ENCODE results near the gene MFNG. TPM values are rescaled to one million over a fixed set of nuclear protein-coding genes. Genes with fewer than 3 reads are reported as not detected.

The MFNG gene
- total RNA-seq, 2 experiments from 2014 or later, result 225 to 235 TPM

DNA sequence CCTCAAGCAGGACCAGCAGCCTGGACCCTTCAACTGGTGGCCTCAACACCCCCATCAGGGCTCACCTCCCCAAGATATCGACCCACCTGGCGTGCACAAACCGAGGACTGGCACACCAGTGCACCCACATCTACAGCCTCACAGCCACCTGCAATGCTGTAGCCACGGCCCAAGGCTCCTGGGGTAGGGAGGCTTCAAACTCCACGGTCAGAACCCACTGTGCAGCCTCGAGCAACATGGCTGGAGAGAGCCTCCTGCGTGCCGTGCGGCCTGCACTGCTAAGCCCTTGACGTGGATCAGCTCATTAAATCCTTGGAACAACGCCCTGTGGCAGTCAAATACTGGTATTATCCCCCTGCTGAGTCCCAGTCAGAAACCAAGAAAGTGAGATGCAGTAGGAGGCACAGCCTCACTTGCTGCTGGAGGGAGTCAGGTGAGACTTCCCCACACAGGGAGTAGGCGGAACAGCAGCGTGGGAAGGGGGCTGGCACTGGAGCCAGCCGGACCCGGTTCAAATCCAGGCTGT, 28.4 kb upstream of the MFNG start:
- H3K27ac ChIP-seq (ENCODE audit: low read depth, low read length, poor library complexity, severe bottlenecking), result no peak overlapping the region
- no peaks in the 10 kb centered on the region for H3K4me1 ChIP-seq (ENCODE audit: insufficient read depth, low read length, poor library complexity, severe bottlenecking)
- no peak for DNase-seq (ENCODE audit: low spot score)
- TF ChIP-seq EZH2phosphoT487 (IDR thresholded peaks at IDR 0.05; ENCODE audit: borderline replicate concordance, low read depth, low read length) (no peak), CTCF (conservative IDR thresholded peaks at IDR 0.05; ENCODE audit: low read length) (no peak)
- intact Hi-C loops (cut with micrococcal nuclease; ENCODE audit: unreplicated experiment), result no loop called here
- no peak overlapping the region for H2AFZ ChIP-seq (ENCODE audit: low read length)
- no TSS peak for BruUV-seq (replicated peaks)
- no peaks in the 10 kb centered on the region for H3K9me3 ChIP-seq (ENCODE audit: low read length)
- H3K4me2 ChIP-seq (ENCODE audit: low read length), result no peak overlapping the region
- CTCF ChIA-PET (ENCODE audit: unreplicated experiment), result no interaction called here
- no peaks in the 10 kb centered on the region for H3K9me2 ChIP-seq (ENCODE audit: insufficient read depth, low read length)
- no peaks in the 10 kb centered on the region for H3K79me2 ChIP-seq (ENCODE audit: insufficient read depth, low read depth, low read length)
- H3K4me3 ChIP-seq (ENCODE audit: low read depth, low read length, poor library complexity, severe bottlenecking), result no peak overlapping the region
- H3K36me3 ChIP-seq (ENCODE audit: insufficient read depth, low read length), result no peaks in the 10 kb centered on the region
- POLR2A ChIA-PET, result no interaction called here
- H4K20me1 ChIP-seq (ENCODE audit: insufficient read depth, low read length), result no peaks in the 10 kb centered on the region

DNA sequence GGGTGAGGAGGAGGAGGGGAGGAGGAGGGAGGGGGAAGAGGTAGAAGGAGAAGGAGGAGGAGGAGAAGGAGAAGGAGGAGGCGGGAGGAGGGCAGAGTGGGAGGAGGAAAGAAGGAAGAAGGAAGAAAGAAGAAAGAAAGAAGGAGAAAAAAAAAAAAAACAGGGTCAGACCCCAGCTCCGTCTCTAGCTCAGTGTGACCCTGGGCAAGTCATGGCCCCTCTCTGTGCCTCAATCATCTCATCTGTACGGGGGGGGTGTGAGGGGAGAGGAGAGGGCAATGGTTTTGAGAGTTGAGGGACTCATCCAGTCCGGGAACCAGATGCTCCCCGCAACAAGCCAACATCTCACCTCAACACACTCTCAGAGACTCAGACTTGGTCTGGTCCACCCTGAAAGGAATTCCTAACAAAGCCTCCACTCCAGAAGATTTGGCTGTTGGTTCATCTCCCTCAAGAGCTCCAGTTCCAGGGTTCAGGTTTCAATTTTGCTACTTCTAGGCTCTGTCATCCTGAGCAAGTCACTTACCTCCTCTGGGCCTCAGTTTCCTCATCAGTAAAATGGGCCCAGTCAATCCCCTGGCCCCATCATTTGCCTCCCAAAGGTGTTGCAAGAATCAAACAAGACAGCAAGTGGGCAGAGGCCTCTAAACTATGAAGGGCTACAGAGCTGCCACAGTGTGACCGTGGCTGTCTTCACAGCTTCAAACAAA, 25.4 kb upstream of the MFNG start:
- H3K36me3 ChIP-seq (ENCODE audit: insufficient read depth, low read length), result no peaks in the 10 kb centered on the region
- H3K9me3 ChIP-seq (ENCODE audit: low read length), result no peaks in the 10 kb centered on the region
- no peak overlapping the region for H3K4me2 ChIP-seq (ENCODE audit: low read length)
- POLR2A ChIA-PET, result interaction anchor here (0.6 kb wide), 1 partner anchor 473 kb away, joined by 6 read pairs; no protein-coding TSS in a partner anchor
- no peak for TF ChIP-seq EZH2phosphoT487 (IDR thresholded peaks at IDR 0.05; ENCODE audit: borderline replicate concordance, low read depth, low read length)
- intact Hi-C loops (cut with micrococcal nuclease; ENCODE audit: unreplicated experiment), result no loop called here
- H2AFZ ChIP-seq (ENCODE audit: low read length), result no peak overlapping the region
- no peak overlapping the region for H3K4me3 ChIP-seq (ENCODE audit: low read depth, low read length, poor library complexity, severe bottlenecking)
- H3K9me2 ChIP-seq (ENCODE audit: insufficient read depth, low read length), result no peaks in the 10 kb centered on the region
- H4K20me1 ChIP-seq (ENCODE audit: insufficient read depth, low read length), result no peaks in the 10 kb centered on the region
- H3K27ac ChIP-seq (ENCODE audit: low read depth, low read length, poor library complexity, severe bottlenecking), result no peak overlapping the region
- CTCF ChIA-PET (ENCODE audit: unreplicated experiment), result no interaction called here
- BruUV-seq (replicated peaks), result no TSS peak
- no peak for DNase-seq (ENCODE audit: low spot score)
- H3K79me2 ChIP-seq (ENCODE audit: insufficient read depth, low read depth, low read length), result no peaks in the 10 kb centered on the region
- no peaks in the 10 kb centered on the region for H3K4me1 ChIP-seq (ENCODE audit: insufficient read depth, low read length, poor library complexity, severe bottlenecking)

- DNase-seq (ENCODE audit: low spot score), result no peak
- intact Hi-C loops (cut with micrococcal nuclease; ENCODE audit: unreplicated experiment), result no loop called here
- TF ChIP-seq CTCF (conservative IDR thresholded peaks at IDR 0.05; ENCODE audit: low read length) (no peak), EZH2phosphoT487 (IDR thresholded peaks at IDR 0.05; ENCODE audit: borderline replicate concordance, low read depth, low read length) (no peak)
- Histone ChIP-seq H2AFZ (ENCODE audit: low read length) (no peak overlapping the region), H3K9me2 (ENCODE audit: insufficient read depth, low read length) (no peaks in the 10 kb centered on the region), H3K9me3 (ENCODE audit: low read length) (no peaks in the 10 kb centered on the region), H3K79me2 (ENCODE audit: insufficient read depth, low read depth, low read length) (no peaks in the 10 kb centered on the region), H3K4me1 (ENCODE audit: insufficient read depth, low read length, poor library complexity, severe bottlenecking) (no peaks in the 10 kb centered on the region), H3K36me3 (ENCODE audit: insufficient read depth, low read length) (no peaks in the 10 kb centered on the region), H3K27ac (ENCODE audit: low read depth, low read length, poor library complexity, severe bottlenecking) (no peak overlapping the region), H4K20me1 (ENCODE audit: insufficient read depth, low read length) (no peaks in the 10 kb centered on the region), H3K4me3 (ENCODE audit: low read depth, low read length, poor library complexity, severe bottlenecking) (no peak overlapping the region), H3K4me2 (ENCODE audit: low read length) (no peak overlapping the region)
- no TSS peak for BruUV-seq (replicated peaks)
- CTCF ChIA-PET (ENCODE audit: unreplicated experiment), result no interaction called here
- POLR2A ChIA-PET, result no interaction called here
Measured at GRCh38 chr22:37510091-37510490, 23.9 kb upstream of the MFNG start.
